Neural cell (in vitro differentiated cells): ENCODE measurements around the gene YPEL5. TPM values are rescaled to one million over a fixed set of nuclear protein-coding genes. Genes with fewer than 3 reads are reported as not detected.

Experiments
- H2AFZ ChIP-seq: fragments of 200-600, 300-800 bp; sonication (generic), shearing (Covaris generic); 2 replicates; pipeline ENCODE4 v1.6.0; 2014; ENCODE audit warnings: low read depth, mild to moderate bottlenecking, antibody characterized with exemption, low read length, moderate library complexity
- H3F3A ChIP-seq: fragments of 200-600 bp; shearing (Covaris generic); 2 replicates; pipeline ENCODE4 v1.6.1; 2016; ENCODE audit warnings: mild to moderate bottlenecking, moderate library complexity, mixed read lengths, antibody characterized with exemption, low read length; ENCODE audit not compliant: insufficient read depth, poor library complexity, severe bottlenecking
- H3K27ac ChIP-seq: fragments of 200-600, 300-800 bp; sonication (generic), shearing (Covaris generic); 2 replicates; pipeline ENCODE4 v1.5.1; 2014; ENCODE audit warnings: mild to moderate bottlenecking, low read length, moderate library complexity
- H3K27me3 ChIP-seq: fragments of 300-800, 200-600 bp; sonication (generic), shearing (Covaris generic); 2 replicates; pipeline ENCODE4 v1.6.0; 2014; ENCODE audit warnings: mild to moderate bottlenecking, low read depth, low read length, moderate library complexity; ENCODE audit not compliant: insufficient read depth
- H3K36me3 ChIP-seq: fragments of 300-800, 200-600 bp; sonication (generic), shearing (Covaris generic); 2 replicates; pipeline ENCODE4 v1.5.1; 2014; ENCODE audit warnings: mild to moderate bottlenecking, antibody characterized with exemption, low read length, moderate library complexity; ENCODE audit not compliant: insufficient read depth
- H3K4me2 ChIP-seq: fragments of 300-800, 200-600 bp; sonication (generic), shearing (Covaris generic); 2 replicates; pipeline ENCODE4 v1.6.0; 2014; ENCODE audit warnings: mild to moderate bottlenecking, low read length
- H3K4me3 ChIP-seq: fragments of 300-800, 200-600 bp; sonication (generic), shearing (Covaris generic); 2 replicates; pipeline ENCODE4 v1.5.1; 2014; ENCODE audit warnings: mild to moderate bottlenecking, low read length, moderate library complexity
- H3K79me2 ChIP-seq: fragments of 200-600 bp; shearing (Covaris generic); replicated peaks from 2 replicates; pipeline ENCODE4 v1.6.0; 2014; ENCODE audit warnings: mild to moderate bottlenecking, low read length, moderate library complexity; ENCODE audit not compliant: insufficient read depth
- H3K9ac ChIP-seq: fragments of 300-800, 200-600 bp; sonication (generic), shearing (Covaris generic); 2 replicates; pipeline ENCODE4 v1.6.1; 2016; ENCODE audit warnings: mild to moderate bottlenecking, low read length, mixed read lengths
- H3K9me2 ChIP-seq: fragments of 200-600 bp; shearing (Covaris generic); 2 replicates; pipeline ENCODE4 v1.6.1; 2016; ENCODE audit warnings: mild to moderate bottlenecking, low read length, mixed read lengths; ENCODE audit not compliant: insufficient read depth
- H3K9me3 ChIP-seq: fragments of 200-600, 300-800 bp; sonication (generic), shearing (Covaris generic); 2 replicates; pipeline ENCODE4 v1.6.1; 2016; ENCODE audit warnings: mild to moderate bottlenecking, mixed run types, low read length, moderate library complexity, mixed read lengths
- H4K20me1 ChIP-seq: fragments of 200-600 bp; shearing (Covaris generic); 2 replicates; pipeline ENCODE4 v1.6.1; 2016; ENCODE audit warnings: mild to moderate bottlenecking, mixed run types; ENCODE audit not compliant: insufficient read depth
- CTCF ChIP-seq: fragments of 450-650 bp; IDR thresholded peaks from 2 replicates; pipeline ENCODE4 v1.5.1; 2014; ENCODE audit warnings: antibody characterized with exemption, mild to moderate bottlenecking, moderate library complexity; ENCODE audit not compliant: poor library complexity, severe bottlenecking
- EP300 ChIP-seq: fragments of 450-650 bp; conservative IDR thresholded peaks from 2 replicates; pipeline ENCODE4 v1.6.1; 2014; ENCODE audit warnings: antibody characterized with exemption, mild to moderate bottlenecking, moderate library complexity; ENCODE audit not compliant: poor library complexity, severe bottlenecking
- EZH2 ChIP-seq: fragments of 200-600, 300-800 bp; shearing (Covaris generic), sonication (generic); IDR thresholded peaks from 2 replicates; pipeline ENCODE4 v1.6.1; 2014; ENCODE audit warnings: antibody characterized with exemption, low read length, borderline replicate concordance, mild to moderate bottlenecking; ENCODE audit not compliant: insufficient read depth, poor library complexity, severe bottlenecking
- MXI1 ChIP-seq: fragments of 450-650 bp; conservative IDR thresholded peaks from 2 replicates; pipeline ENCODE4 v1.6.1; 2014; ENCODE audit warnings: antibody characterized with exemption, mild to moderate bottlenecking; ENCODE audit not compliant: poor library complexity, severe bottlenecking
- POLR2AphosphoS5 ChIP-seq: IDR thresholded peaks from 2 replicates; pipeline ENCODE4 v1.6.1; 2012
- RAD21 ChIP-seq: fragments of 450-650 bp; conservative IDR thresholded peaks from 2 replicates; pipeline ENCODE4 v1.6.1; 2014; ENCODE audit warnings: antibody characterized with exemption, mild to moderate bottlenecking, moderate library complexity
- REST ChIP-seq: IDR thresholded peaks from 2 replicates; pipeline ENCODE4 v1.6.1; 2012; ENCODE audit warnings: borderline replicate concordance
- SMC3 ChIP-seq: fragments of 450-650 bp; conservative IDR thresholded peaks from 2 replicates; pipeline ENCODE4 v1.6.1; 2014; ENCODE audit warnings: antibody characterized with exemption, mild to moderate bottlenecking, moderate library complexity; ENCODE audit not compliant: poor library complexity
- TAF1 ChIP-seq: IDR thresholded peaks from 2 replicates; pipeline ENCODE4 v1.6.1; 2012; ENCODE audit warnings: low read depth
- polyA plus RNA-seq: library from polyadenylated mRNA; depleted of rRNA; stranded (reverse); fragments of >200 nt; gene quantifications from 2 replicates; pipeline ENCODE4 v1.2.3, GENCODE V29; 2014

YPEL5 gene
- polyA plus RNA-seq, 1 donor from 2014 or later, result 130 TPM

GRCh38 chr2:30195016-30195415 lies 48.2 kb downstream of the YPEL5 start:
- Histone ChIP-seq H3K27ac (no peak overlapping the region), H4K20me1 (no peaks in the 10 kb centered on the region), H3F3A (no peaks in the 10 kb centered on the region), H3K9me3 (no peaks in the 10 kb centered on the region), H2AFZ (no peak overlapping the region), H3K4me2 (no peak overlapping the region), H3K9me2 (no peaks in the 10 kb centered on the region), H3K79me2 (no peaks in the 10 kb centered on the region), H3K36me3 (no peaks in the 10 kb centered on the region), H3K27me3 (no peaks in the 10 kb centered on the region), H3K9ac (no peak overlapping the region), H3K4me3 (no peak overlapping the region)
- TF ChIP-seq POLR2AphosphoS5, result no peak
- no peak for TF ChIP-seq REST
- no peak for TF ChIP-seq EZH2
- TF ChIP-seq TAF1, result no peak
- TF ChIP-seq SMC3, result no peak
- TF ChIP-seq MXI1, result no peak
- no peak for TF ChIP-seq CTCF
- no peak for TF ChIP-seq RAD21
- no peak for TF ChIP-seq EP300

GRCh38 chr2:30197570-30198192 lies 50.9 kb downstream of the YPEL5 start:
- TF ChIP-seq EZH2 (no peak), MXI1 (no peak), RAD21 (no peak), POLR2AphosphoS5 (no peak), EP300 (no peak), REST (no peak), SMC3 (no peak), CTCF (no peak), TAF1 (no peak)
- no peaks in the 10 kb centered on the region for H3K27me3 ChIP-seq
- H3K27ac ChIP-seq, result no peak overlapping the region
- no peaks in the 10 kb centered on the region for H3K9me3 ChIP-seq
- H3K9me2 ChIP-seq, result no peaks in the 10 kb centered on the region
- H3K9ac ChIP-seq, result no peak overlapping the region
- H3K4me3 ChIP-seq, result no peak overlapping the region
- H3K79me2 ChIP-seq, result no peaks in the 10 kb centered on the region
- no peaks in the 10 kb centered on the region for H4K20me1 ChIP-seq
- no peaks in the 10 kb centered on the region for H3F3A ChIP-seq
- H2AFZ ChIP-seq, result no peak overlapping the region
- no peak overlapping the region for H3K4me2 ChIP-seq
- no peaks in the 10 kb centered on the region for H3K36me3 ChIP-seq
